Measurements from ENCODE around the gene BTK. TPM values are rescaled to one million over a fixed set of nuclear protein-coding genes. Genes with fewer than 3 reads are reported as not detected.
"Not testable (repeated sequence)": the region's sequence is repeated elsewhere in the genome, so short reads cannot be mapped to it uniquely, and the experiment has no call there.

Gene BTK
- total and polyA plus RNA-seq, 12 donors = 1.3 to 14.8 (median 5.9) TPM

DNA sequence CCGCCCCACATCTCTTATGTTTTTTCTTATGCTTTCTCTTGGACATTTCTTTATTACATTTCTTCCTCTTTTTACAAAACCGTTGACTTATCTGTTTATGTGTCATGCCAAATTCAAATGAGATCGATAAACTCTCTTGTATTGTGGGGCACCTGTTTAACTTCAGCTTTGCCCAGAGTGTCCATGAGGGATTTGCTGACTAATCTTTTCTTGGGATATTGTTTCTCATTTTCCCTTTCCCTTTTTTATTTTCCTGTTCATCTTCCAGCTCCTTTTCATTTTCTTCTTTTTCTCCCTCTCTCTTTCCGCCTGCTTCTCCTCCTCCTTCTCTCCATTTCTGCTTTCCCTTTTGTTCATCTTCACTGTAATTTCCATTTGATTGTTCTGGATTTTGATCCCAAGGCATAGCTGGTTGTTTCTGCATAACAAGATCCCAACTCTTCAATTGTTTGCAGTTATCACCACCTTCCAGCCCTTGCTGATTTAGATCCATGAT is 48.2 kb downstream of the BTK start:
- Histone ChIP-seq H3K4me3 (no peak overlapping the region), H3K27me3 (no peaks in the 10 kb centered on the region), H3K4me1 (replicated peaks in 1 of 2) (no peaks in the 10 kb centered on the region), H3K36me3 (replicated peaks in 1 of 2) (no peaks in the 10 kb centered on the region), H3K27ac (no peak overlapping the region), H3K9me3 (replicated peaks in 1 of 3) (no peaks in the 10 kb centered on the region)
- 83 to 89% (median 86%) methylated on average over 4 of the region's 4 CpGs for WGBS, 4 donors
- no peak for DNase-seq
- intact Hi-C loops (cut with DNase I) = no loop called here
- TF ChIP-seq, protein P1, sequence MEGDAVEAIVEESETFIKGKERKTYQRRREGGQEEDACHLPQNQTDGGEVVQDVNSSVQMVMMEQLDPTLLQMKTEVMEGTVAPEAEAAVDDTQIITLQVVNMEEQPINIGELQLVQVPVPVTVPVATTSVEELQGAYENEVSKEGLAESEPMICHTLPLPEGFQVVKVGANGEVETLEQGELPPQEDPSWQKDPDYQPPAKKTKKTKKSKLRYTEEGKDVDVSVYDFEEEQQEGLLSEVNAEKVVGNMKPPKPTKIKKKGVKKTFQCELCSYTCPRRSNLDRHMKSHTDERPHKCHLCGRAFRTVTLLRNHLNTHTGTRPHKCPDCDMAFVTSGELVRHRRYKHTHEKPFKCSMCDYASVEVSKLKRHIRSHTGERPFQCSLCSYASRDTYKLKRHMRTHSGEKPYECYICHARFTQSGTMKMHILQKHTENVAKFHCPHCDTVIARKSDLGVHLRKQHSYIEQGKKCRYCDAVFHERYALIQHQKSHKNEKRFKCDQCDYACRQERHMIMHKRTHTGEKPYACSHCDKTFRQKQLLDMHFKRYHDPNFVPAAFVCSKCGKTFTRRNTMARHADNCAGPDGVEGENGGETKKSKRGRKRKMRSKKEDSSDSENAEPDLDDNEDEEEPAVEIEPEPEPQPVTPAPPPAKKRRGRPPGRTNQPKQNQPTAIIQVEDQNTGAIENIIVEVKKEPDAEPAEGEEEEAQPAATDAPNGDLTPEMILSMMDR (IDR thresholded peaks at IDR 0.05) = no peak
- TF ChIP-seq POLR2A (IDR thresholded peaks at IDR 0.05) = no peak

DNA sequence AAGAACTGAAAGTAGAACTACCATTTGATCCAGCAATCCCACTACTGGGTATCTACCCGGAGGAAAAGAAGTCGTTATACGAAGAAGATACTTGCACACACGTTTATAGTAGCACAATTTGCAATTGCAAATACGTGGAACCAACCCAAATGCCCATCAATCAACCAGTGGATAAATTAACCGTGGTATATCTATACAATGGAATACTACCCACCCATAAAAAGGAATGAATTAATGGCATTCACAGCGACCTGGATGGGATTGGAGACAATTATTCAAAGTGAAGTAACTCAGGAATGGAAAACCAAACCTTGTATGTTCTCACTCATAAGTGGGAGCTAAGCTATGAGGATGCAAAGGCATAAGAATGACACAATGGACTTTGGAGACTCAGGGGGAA is 51.7 kb downstream of the BTK start:
- H3K27ac ChIP-seq; intact Hi-C loops (cut with DNase I); H3K4me1 ChIP-seq (replicated peaks in 1 of 2); H3K9me3 ChIP-seq (replicated peaks in 1 of 3); H3K4me3 ChIP-seq; H3K36me3 ChIP-seq (replicated peaks in 1 of 2); DNase-seq; H3K27me3 ChIP-seq: not testable (repeated sequence)
- 70 to 79% (median 74%) methylated on average over 7 of the region's 7 CpGs for WGBS, 4 donors

DNA sequence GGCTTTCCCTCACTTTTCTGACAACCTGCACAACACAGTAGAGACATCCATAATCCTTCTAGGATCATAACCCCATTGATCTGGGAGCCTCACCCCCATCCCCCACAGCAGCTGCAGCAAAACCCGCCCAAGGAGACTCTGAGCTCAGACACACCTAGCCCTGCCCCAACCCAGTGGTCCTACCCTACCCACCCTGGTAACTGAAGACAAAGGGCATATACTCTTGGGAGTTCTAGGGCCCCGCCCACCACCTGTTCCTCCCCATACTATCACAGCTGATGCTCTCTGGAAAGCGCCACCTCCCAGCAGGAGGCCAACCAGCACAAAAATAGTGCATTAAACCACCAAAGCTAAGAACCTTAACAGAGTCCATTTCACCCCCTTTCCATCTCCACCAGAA is 59.4 kb downstream of the BTK start:
- H3K27ac ChIP-seq; intact Hi-C loops (cut with DNase I); DNase-seq; H3K4me3 ChIP-seq; H3K9me3 ChIP-seq (replicated peaks in 1 of 3); H3K27me3 ChIP-seq; H3K36me3 ChIP-seq (replicated peaks in 1 of 2); H3K4me1 ChIP-seq (replicated peaks in 1 of 2): not testable (repeated sequence)
- 69 to 95% (median 79%) methylated on average over 2 to 3 of the region's 3 CpGs for WGBS, 4 donors

DNA sequence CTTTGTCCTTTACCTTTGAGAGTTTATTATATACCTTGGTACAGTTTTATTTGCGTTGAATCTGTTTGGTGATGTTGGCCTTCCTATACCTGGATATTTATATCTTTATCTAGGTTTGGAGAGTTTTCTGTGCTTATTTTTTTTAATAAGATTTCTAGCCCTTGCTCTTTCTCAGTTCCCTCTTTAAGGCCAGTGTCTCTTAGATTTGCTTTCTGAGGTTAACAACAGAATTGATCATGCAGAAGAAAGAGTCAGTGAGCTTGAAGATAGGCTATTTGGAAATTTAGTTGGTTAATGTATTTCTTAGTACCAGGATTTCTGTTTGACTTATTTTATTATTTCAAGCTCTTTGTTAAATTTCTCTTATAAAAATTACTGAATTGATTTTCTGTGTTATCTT is 82.2 kb downstream of the BTK start:
- TF ChIP-seq POLR2A (IDR thresholded peaks at IDR 0.05) = no peak
- TF ChIP-seq, protein P1 (IDR thresholded peaks at IDR 0.05) = no peak
- DNase-seq = no peak
- H3K27me3 ChIP-seq = peaks cover 25% of the 10 kb centered on the region
- no peaks in the 10 kb centered on the region for H3K36me3 ChIP-seq (replicated peaks in 1 of 2)
- no peaks in the 10 kb centered on the region for H3K4me1 ChIP-seq (replicated peaks in 1 of 2)
- H3K9me3 ChIP-seq (replicated peaks in 1 of 3) = no peaks in the 10 kb centered on the region
- no peak overlapping the region for H3K27ac ChIP-seq
- H3K4me3 ChIP-seq = no peak overlapping the region
- intact Hi-C loops (cut with DNase I) = no loop called here
- WGBS, 4 donors = 64 to 79% (median 77%) methylated on average over 1 of the region's 1 CpG

Small RNA genes lying within 50 kb of the gene (small RNA-seq; reads per million reads assigned to genes)
- gene RNU6-934P = 0 reads per million in 2 donors

Other genes with a start within 250 kb of the BTK start
- under 1 TPM in 5 of 9 donors, not detected in 4; 0.04 to 0.30 (median 0.21) TPM for gene DRP2, start 166.4 kb downstream of the BTK start, total RNA-seq
- gene DRP2, start 166.4 kb downstream of the BTK start, polyA plus RNA-seq = under 1 TPM; 0.24 to 0.32 (median 0.26) TPM
- under 1 TPM in 2 of 9 donors, not detected in 7; 0.27 to 0.33 TPM for gene TAF7L, start 94.9 kb downstream of the BTK start, total RNA-seq
- under 1 TPM; 0.15 to 0.24 (median 0.16) TPM for gene TAF7L, start 94.9 kb downstream of the BTK start, polyA plus RNA-seq
- 10 to 100 TPM in 4 of 9 donors, 1 to 10 TPM in 5; 1.5 to 14.9 (median 8.7) TPM for gene TIMM8A, start 37.4 kb downstream of the BTK start, total RNA-seq
- gene TIMM8A, start 37.4 kb downstream of the BTK start, polyA plus RNA-seq = 10 to 100 TPM in 1 of 3 donors, 1 to 10 TPM in 2; 4.2 to 12.7 (median 5.0) TPM
- gene RPL36A, start 4.8 kb upstream of the BTK start, total RNA-seq = 1,000 to 10,000 TPM in 3 of 9 donors, 100 to 1,000 TPM in 6; 122 to 1,462 (median 194) TPM
- 1,000 to 10,000 TPM in 2 of 3 donors, 100 to 1,000 TPM in 1; 990 to 3,551 (median 1,778) TPM for gene RPL36A, start 4.8 kb upstream of the BTK start, polyA plus RNA-seq
- gene GLA, start 21.7 kb upstream of the BTK start, total RNA-seq = 10 to 100 TPM; 18.5 to 76.1 (median 43.4) TPM
- gene GLA, start 21.7 kb upstream of the BTK start, polyA plus RNA-seq = 100 to 1,000 TPM in 1 of 3 donors, 10 to 100 TPM in 2; 70.4 to 123 (median 91.5) TPM
- 100 to 1,000 TPM in 2 of 9 donors, 10 to 100 TPM in 7; 46.0 to 106 (median 72.1) TPM for gene HNRNPH2, start 22.0 kb upstream of the BTK start, total RNA-seq
- 100 to 1,000 TPM in 1 of 3 donors, 10 to 100 TPM in 2; 44.3 to 182 (median 55.0) TPM for gene HNRNPH2, start 22.0 kb upstream of the BTK start, polyA plus RNA-seq
- gene ARMCX4, start 99.3 kb upstream of the BTK start, total RNA-seq = 10 to 100 TPM in 6 of 9 donors, 1 to 10 TPM in 3; 7.2 to 50.9 (median 17.2) TPM
- 10 to 100 TPM; 19.1 to 52.0 (median 32.7) TPM for gene ARMCX4, start 99.3 kb upstream of the BTK start, polyA plus RNA-seq
- 10 to 100 TPM; 25.7 to 73.5 (median 46.7) TPM for gene ARMCX1, start 164.4 kb upstream of the BTK start, total RNA-seq
- 10 to 100 TPM; 19.1 to 79.6 (median 26.7) TPM for gene ARMCX1, start 164.4 kb upstream of the BTK start, polyA plus RNA-seq
- gene ARMCX6, start 231.8 kb upstream of the BTK start, total RNA-seq = 100 to 1,000 TPM in 1 of 9 donors, 10 to 100 TPM in 8; 10.1 to 164 (median 48.4) TPM
- gene ARMCX6, start 231.8 kb upstream of the BTK start, polyA plus RNA-seq = 100 to 1,000 TPM in 1 of 3 donors, 10 to 100 TPM in 2; 24.8 to 134 (median 31.9) TPM
- 100 to 1,000 TPM in 4 of 9 donors, 10 to 100 TPM in 5; 64.8 to 261 (median 98.5) TPM for gene ARMCX3, start 237.0 kb upstream of the BTK start, total RNA-seq
- gene ARMCX3, start 237.0 kb upstream of the BTK start, polyA plus RNA-seq = 100 to 1,000 TPM in 1 of 3 donors, 10 to 100 TPM in 2; 36.6 to 276 (median 69.8) TPM

Data from adrenal gland (tissue), 12 donors.